Duodenal mucosa (tissue), 2 donors: Measurements from ENCODE around the gene TXNL4A.
"Not testable (repeated sequence)": the region's sequence is repeated elsewhere in the genome, so short reads cannot be mapped to it uniquely, and the experiment has no call there.

ENCODE experiments used
- H3K27ac ChIP-seq: one replicate; pipeline ENCODE4 v1.7.0; 2013; ENCODE audit warnings: low read depth, low read length
- H3K27me3 ChIP-seq, 2 donors: one replicate each; pipeline ENCODE4 v1.7.0; 2013; ENCODE audit warnings: low read length in 2 of 2, control low read depth in 1 of 2; ENCODE audit not compliant: insufficient read depth in 2 of 2, control insufficient read depth in 1 of 2
- H3K36me3 ChIP-seq, 2 donors: one replicate each; pipeline ENCODE4 v1.7.0; 2013; ENCODE audit warnings: low read length in 2 of 2, control low read depth in 1 of 2; ENCODE audit not compliant: insufficient read depth in 2 of 2, control insufficient read depth in 1 of 2
- H3K4me1 ChIP-seq, 2 donors: one replicate each; pipeline ENCODE4 v1.7.0; 2013; ENCODE audit warnings: low read length in 2 of 2, control low read depth in 1 of 2; ENCODE audit not compliant: insufficient read depth in 2 of 2, control insufficient read depth in 1 of 2
- H3K4me3 ChIP-seq, 2 donors: one replicate each; pipeline ENCODE4 v1.7.0; 2013; ENCODE audit warnings: low read length in 2 of 2, low read depth in 1 of 2
- H3K9ac ChIP-seq, 2 donors: one replicate each; pipeline ENCODE4 v1.7.0; 2013; ENCODE audit warnings: low read length in 2 of 2, low read depth in 1 of 2
- H3K9me3 ChIP-seq, 2 donors: one replicate each; pipeline ENCODE4 v1.7.0; 2013; ENCODE audit warnings: low read length in 2 of 2, control low read depth in 1 of 2; ENCODE audit not compliant: control insufficient read depth in 1 of 2

Gene TXNL4A

DNA sequence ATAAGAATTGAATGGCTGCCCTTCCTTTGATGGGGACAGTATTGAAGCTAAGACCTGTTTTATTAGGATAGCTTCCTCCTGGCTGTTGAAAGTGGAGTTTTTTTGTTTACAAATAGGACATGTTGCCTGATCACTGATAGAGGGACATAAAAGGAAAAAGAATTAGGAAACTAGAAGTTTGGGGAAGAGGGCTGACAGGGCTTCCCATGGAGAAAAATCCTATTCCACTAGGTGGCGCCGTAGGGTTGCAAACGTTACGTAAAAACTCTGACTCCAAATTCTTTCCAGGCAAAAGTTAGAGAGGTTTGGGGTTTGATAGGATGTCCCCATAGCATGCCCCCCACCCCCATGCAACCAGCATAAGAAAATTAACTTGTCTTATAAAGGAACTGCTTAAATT lies 34.8 kb upstream of the TXNL4A start:
- Histone ChIP-seq H3K9me3 (peaks cover 62 to 79% of the 10 kb centered on the region in 2 donors), H3K4me1 (no peaks in the 10 kb centered on the region), H3K9ac (no peak overlapping the region), H3K36me3 (peaks cover 0 to 3% of the 10 kb centered on the region in 2 donors), H3K4me3 (no peak overlapping the region), H3K27ac (no peak overlapping the region), H3K27me3 (no peaks in the 10 kb centered on the region)

- peak overlapping the region in 1 of 2 donors; percentile 16 for H3K4me3 ChIP-seq
- H3K9me3 ChIP-seq, result peaks cover 62 to 79% of the 10 kb centered on the region in 2 donors
- no peak overlapping the region for H3K9ac ChIP-seq
- H3K27me3 ChIP-seq, result no peaks in the 10 kb centered on the region
- no peak overlapping the region for H3K27ac ChIP-seq
- H3K4me1 ChIP-seq, result no peaks in the 10 kb centered on the region
- peaks cover 0 to 3% of the 10 kb centered on the region in 2 donors for H3K36me3 ChIP-seq
These were observed 34.2 kb upstream of the TXNL4A start for GRCh38 chr18:80022613-80023012.

DNA sequence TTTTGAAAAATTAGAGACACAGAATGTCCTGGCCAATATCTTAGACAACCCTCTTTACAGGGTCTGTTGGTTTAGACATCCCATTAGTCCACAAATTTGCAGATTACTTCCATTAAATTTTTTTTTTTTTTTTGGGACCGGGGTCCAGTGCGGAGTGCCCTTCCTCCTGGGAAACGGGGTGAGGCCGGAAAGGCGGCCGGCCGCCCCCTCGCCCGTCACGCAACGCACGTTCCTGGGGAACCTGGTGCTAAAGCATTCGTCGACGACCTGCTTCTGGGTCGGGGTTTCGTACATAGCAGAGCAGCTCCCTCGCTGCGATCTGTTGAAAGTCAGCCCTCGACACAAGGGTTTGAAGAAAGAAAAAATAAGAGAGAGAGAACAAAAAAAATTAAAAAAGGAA lies 24.4 kb upstream of the TXNL4A start:
- H3K9me3 ChIP-seq, result peaks cover 0 to 3% of the 10 kb centered on the region in 2 donors

DNA sequence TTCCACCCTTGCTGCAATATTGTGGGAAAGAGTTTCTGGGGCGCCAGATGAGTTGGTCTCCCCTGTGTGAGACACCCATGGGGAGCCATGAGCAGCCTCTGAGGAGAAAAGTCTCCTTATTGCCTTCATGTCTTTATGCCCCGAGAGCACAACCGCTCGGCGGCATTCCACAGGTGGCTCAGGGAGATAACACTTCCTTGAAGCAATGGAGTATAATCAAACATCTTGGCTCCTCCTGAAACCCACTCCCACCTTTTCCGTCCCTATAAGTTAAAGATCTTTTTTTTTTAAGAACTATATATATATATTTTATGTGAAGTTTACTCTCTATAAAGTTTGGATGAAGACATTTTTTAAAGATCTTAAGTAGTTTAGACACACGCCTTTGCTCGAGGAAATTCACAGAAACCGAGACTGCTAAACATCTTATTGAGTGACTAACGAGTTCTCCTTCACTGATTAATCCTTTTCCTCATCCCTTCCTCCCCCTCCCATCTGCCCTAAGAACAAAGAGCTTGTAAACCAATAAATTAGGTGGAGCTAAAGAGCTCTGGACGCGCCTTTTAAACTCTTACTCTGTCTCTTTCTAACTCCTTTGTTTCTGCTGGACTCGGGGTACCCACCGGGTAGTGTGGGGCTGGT lies 23.3 kb upstream of the TXNL4A start:
- H3K27me3 ChIP-seq, H3K4me3 ChIP-seq, H3K9ac ChIP-seq, H3K9me3 ChIP-seq, H3K36me3 ChIP-seq, H3K27ac ChIP-seq, H3K4me1 ChIP-seq: not testable (repeated sequence)

More for the DNA sequence above, 24.4 kb upstream of the TXNL4A start:
- no peaks in the 10 kb centered on the region for H3K36me3 ChIP-seq
- no peak overlapping the region for H3K27ac ChIP-seq
- no peaks in the 10 kb centered on the region for H3K27me3 ChIP-seq
- H3K4me1 ChIP-seq, result no peaks in the 10 kb centered on the region
- H3K4me3 ChIP-seq, result no peak overlapping the region
- no peak overlapping the region for H3K9ac ChIP-seq

DNA sequence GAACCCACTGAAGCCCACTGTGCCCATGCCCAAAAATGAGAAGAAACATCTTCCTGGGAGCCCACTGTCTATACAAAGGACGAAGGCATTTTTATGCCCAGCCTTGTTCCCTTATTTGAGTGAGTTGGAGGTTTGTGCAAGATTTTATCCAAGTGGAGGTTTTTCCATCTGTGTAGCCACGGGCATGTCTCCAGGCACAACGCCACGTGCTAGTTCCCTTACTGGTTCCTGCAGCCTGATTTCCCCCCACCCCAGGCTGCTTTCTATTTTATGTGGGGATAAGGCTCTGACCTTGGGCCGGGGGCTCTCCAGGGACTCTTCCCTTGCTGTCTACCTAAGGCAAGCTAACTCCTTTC lies 22.2 kb upstream of the TXNL4A start:
- Histone ChIP-seq H3K36me3 (no peaks in the 10 kb centered on the region), H3K27ac (no peak overlapping the region), H3K27me3 (no peaks in the 10 kb centered on the region), H3K4me1 (no peaks in the 10 kb centered on the region), H3K9ac (no peak overlapping the region), H3K9me3 (peaks cover 0 to 6% of the 10 kb centered on the region in 2 donors), H3K4me3 (no peak overlapping the region)

DNA sequence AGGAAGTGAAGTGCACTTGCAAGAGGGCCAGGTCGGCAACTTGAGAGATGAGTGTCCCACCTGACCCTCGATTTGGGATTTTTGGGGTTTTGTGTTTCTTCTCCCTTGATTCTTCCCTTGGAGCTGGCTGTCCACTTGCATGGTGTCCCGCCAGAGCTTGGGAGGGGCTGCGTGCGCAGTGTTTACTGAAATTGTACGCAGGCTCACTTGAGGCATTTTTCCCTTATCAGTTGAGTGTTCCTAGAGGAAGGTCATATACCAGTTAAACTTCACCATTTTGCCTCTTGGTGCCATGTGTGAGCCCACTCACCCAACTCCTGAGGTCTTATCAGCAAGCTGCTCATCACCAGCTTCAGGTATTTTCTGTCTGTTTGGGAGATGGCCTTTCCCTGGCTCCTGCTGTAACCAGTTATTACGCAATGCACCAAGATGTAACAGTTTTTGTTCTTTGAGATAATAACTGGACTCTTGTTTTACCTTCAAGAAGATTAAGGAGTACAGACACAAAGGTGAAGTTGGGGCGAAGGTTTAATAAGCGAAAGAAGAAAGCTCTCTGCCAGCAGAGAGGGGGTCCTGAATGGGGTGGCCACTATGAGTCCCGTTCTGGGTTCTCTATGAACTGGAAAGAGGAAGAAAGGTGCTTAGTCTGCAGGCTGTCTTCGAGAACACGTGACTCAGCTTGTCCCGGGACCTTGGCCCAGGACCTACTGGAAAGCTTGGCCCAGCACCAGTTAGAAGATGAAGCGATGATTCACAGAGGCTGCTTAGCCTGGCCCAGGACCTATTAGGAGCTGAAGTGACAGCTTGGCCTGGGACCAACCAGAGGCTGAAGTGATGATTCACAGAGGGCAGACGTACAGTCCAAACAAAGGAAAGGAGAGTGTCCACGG lies 21.5 kb upstream of the TXNL4A start:
- no peaks in the 10 kb centered on the region for H3K27me3 ChIP-seq
- no peak overlapping the region for H3K9ac ChIP-seq
- peaks cover 0 to 6% of the 10 kb centered on the region in 2 donors for H3K9me3 ChIP-seq
- no peaks in the 10 kb centered on the region for H3K36me3 ChIP-seq
- no peak overlapping the region for H3K4me3 ChIP-seq
- no peak overlapping the region for H3K27ac ChIP-seq
- H3K4me1 ChIP-seq, result no peaks in the 10 kb centered on the region

DNA sequence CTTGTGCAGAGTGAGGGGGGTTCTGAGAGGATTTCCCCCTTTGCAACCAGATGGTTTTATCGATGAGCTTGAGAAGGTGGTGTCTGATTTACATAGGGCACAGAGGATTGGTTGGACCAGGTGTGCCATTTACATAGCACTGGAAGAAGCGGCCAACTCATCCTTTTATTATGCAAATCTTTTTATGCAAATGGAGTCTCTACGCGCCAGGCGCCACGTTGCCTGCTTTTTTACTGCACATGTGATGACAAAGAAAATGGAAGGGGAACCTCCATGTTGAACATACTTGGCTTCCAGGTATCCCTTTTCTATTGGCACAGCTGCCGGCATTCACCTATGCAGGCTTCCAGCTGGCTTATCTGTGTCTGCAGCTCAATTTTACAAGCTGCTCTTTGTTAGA lies 18.4 kb upstream of the TXNL4A start:
- H3K27me3 ChIP-seq, result no peaks in the 10 kb centered on the region
- no peaks in the 10 kb centered on the region for H3K36me3 ChIP-seq
- H3K9me3 ChIP-seq, result peaks cover 0 to 3% of the 10 kb centered on the region in 2 donors
- no peak overlapping the region for H3K9ac ChIP-seq
- no peak overlapping the region for H3K4me3 ChIP-seq
- H3K27ac ChIP-seq, result no peak overlapping the region
- H3K4me1 ChIP-seq, result no peaks in the 10 kb centered on the region

DNA sequence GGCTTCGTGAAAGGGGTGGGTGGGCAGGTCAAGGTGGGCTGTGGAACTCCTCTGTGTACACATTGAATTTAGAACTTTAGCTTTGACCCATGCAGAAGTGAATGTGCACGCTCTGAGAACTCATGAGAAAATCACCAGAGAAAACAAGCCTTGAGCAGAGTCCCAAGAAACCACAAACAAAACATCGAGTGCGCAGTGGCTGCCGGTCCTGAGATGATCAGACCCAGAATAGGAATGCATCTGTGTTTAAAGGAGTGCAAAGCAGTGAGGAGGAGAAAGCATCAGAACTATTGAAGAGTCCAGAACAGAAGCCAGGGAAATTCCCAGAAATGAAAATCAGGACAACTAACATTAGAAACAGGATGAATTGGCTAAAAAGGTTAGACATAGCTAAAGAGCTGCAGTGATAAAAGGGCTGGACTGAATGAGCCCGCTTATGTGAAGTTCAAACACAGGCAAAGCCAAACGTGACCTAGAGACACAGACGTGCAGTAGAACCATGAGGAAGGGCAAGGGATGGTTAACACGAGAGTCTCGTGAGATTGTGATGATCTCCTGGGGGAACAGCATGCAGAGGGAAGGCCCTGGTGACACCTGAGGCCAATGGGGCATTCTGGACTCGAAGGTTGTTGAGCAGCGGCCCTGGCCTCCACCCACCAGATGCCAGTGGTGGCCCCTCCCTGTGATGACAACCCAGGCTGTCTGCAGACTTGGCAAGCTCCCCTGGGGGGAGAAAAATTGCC lies 16.4 kb upstream of the TXNL4A start:
- Histone ChIP-seq H3K9me3 (peaks cover 3 to 6% of the 10 kb centered on the region in 2 donors), H3K9ac (no peak overlapping the region), H3K4me1 (no peaks in the 10 kb centered on the region), H3K36me3 (no peaks in the 10 kb centered on the region), H3K4me3 (no peak overlapping the region), H3K27ac (no peak overlapping the region), H3K27me3 (no peaks in the 10 kb centered on the region)

DNA sequence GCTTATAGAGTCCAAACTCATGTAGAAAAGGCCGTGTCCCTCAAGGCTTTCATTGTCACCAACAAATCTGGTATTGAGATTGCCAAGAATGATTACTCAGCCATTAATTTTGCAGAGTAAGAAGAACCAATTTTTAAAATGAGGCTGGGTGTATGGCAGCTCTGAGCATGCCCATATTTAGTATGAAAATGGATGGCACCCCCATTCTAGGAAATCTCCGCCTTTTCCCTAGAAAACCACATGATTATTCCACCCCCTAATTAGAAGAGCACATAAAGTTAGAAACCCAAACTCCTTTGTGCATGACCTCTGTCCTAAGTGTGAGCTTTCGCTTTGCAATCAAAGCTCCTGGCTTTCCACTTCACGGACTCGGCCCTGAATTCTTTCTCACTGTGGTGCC lies 14.1 kb upstream of the TXNL4A start:
- Histone ChIP-seq H3K27ac (no peak overlapping the region), H3K4me1 (no peaks in the 10 kb centered on the region), H3K36me3 (no peaks in the 10 kb centered on the region), H3K9ac (no peak overlapping the region), H3K27me3 (no peaks in the 10 kb centered on the region), H3K9me3 (peaks cover 3 to 6% of the 10 kb centered on the region in 2 donors), H3K4me3 (no peak overlapping the region)

GRCh38 chr18:80000877-80001276 lies 12.5 kb upstream of the TXNL4A start:
- Histone ChIP-seq H3K36me3 (no peaks in the 10 kb centered on the region), H3K9me3 (peaks cover 0 to 6% of the 10 kb centered on the region in 2 donors), H3K27ac (no peak overlapping the region), H3K4me3 (no peak overlapping the region), H3K4me1 (no peaks in the 10 kb centered on the region), H3K9ac (no peak overlapping the region), H3K27me3 (no peaks in the 10 kb centered on the region)
